Measurements from ENCODE around the gene PSME3IP1. TPM values are rescaled to one million over a fixed set of nuclear protein-coding genes. Genes with fewer than 3 reads are reported as not detected.

The PSME3IP1 gene
- total and polyA plus RNA-seq, 2 experiments from 2014 or later: 78.0 to 105 TPM

DNA sequence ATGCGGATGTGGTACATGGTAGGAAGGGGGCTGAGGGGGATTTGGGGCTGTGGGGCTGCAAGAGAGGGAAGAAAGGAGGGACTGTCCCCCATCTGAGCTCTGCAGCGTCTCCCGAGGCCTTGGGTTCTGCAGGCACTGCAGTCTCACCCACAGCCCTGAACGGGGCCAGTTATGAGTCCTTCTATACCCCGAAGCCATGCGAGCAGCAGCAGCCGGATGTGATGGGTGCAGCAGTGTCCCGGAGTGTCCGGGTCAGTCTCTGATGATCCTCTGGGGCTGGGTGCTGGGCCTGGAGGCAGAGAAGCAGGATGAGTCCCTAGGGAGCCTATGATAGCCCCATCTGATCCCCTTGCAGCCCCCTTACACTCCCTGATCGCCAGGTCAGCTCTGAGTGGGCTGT lies 52.0 kb downstream of the PSME3IP1 start:
- Mint-ChIP-seq H3K36me3 (ENCODE audit: low read depth) (no peaks in the 10 kb centered on the region), H3K27me3 (ENCODE audit: insufficient read depth, low read depth, poor library complexity) (peaks cover 14% of the 10 kb centered on the region), H3K27ac (no peak overlapping the region), H3K4me1 (peaks cover 9% of the 10 kb centered on the region), H3K9me3 (no peaks in the 10 kb centered on the region; the same call in 2 of the 3 replicates), H3K4me3 (no peak overlapping the region)
- H3K27me3 ChIP-seq (ENCODE audit: insufficient read depth): no peaks in the 10 kb centered on the region
- ATAC-seq (no peak), DNase-seq (ENCODE audit: low spot score) (no peak)
- H3K4me1 ChIP-seq (ENCODE audit: insufficient read depth): no peaks in the 10 kb centered on the region
- no peaks in the 10 kb centered on the region for H3F3A ChIP-seq (replicated peaks; ENCODE audit: low read depth)
- H3K4me2 ChIP-seq: no peak overlapping the region
- TF ChIP-seq, protein P1, sequence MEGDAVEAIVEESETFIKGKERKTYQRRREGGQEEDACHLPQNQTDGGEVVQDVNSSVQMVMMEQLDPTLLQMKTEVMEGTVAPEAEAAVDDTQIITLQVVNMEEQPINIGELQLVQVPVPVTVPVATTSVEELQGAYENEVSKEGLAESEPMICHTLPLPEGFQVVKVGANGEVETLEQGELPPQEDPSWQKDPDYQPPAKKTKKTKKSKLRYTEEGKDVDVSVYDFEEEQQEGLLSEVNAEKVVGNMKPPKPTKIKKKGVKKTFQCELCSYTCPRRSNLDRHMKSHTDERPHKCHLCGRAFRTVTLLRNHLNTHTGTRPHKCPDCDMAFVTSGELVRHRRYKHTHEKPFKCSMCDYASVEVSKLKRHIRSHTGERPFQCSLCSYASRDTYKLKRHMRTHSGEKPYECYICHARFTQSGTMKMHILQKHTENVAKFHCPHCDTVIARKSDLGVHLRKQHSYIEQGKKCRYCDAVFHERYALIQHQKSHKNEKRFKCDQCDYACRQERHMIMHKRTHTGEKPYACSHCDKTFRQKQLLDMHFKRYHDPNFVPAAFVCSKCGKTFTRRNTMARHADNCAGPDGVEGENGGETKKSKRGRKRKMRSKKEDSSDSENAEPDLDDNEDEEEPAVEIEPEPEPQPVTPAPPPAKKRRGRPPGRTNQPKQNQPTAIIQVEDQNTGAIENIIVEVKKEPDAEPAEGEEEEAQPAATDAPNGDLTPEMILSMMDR (conservative IDR thresholded peaks at IDR 0.05; ENCODE audit: low read depth in 2 of 2): no peak
- TF ChIP-seq JUNB (IDR thresholded peaks at IDR 0.05; ENCODE audit: unreplicated experiment) (no peak), STAT1 (IDR thresholded peaks at IDR 0.05; ENCODE audit: unreplicated experiment) (no peak), EZH2phosphoT487 (IDR thresholded peaks at IDR 0.05; ENCODE audit: unreplicated experiment) (no peak), CREB1 (CRISPR knock-in tag; IDR thresholded peaks at IDR 0.05; ENCODE audit: low read depth) (no peak), POLR2AphosphoS5 (IDR thresholded peaks at IDR 0.05; ENCODE audit: low read depth) (no peak)
- TF ChIP-seq, protein P2, sequence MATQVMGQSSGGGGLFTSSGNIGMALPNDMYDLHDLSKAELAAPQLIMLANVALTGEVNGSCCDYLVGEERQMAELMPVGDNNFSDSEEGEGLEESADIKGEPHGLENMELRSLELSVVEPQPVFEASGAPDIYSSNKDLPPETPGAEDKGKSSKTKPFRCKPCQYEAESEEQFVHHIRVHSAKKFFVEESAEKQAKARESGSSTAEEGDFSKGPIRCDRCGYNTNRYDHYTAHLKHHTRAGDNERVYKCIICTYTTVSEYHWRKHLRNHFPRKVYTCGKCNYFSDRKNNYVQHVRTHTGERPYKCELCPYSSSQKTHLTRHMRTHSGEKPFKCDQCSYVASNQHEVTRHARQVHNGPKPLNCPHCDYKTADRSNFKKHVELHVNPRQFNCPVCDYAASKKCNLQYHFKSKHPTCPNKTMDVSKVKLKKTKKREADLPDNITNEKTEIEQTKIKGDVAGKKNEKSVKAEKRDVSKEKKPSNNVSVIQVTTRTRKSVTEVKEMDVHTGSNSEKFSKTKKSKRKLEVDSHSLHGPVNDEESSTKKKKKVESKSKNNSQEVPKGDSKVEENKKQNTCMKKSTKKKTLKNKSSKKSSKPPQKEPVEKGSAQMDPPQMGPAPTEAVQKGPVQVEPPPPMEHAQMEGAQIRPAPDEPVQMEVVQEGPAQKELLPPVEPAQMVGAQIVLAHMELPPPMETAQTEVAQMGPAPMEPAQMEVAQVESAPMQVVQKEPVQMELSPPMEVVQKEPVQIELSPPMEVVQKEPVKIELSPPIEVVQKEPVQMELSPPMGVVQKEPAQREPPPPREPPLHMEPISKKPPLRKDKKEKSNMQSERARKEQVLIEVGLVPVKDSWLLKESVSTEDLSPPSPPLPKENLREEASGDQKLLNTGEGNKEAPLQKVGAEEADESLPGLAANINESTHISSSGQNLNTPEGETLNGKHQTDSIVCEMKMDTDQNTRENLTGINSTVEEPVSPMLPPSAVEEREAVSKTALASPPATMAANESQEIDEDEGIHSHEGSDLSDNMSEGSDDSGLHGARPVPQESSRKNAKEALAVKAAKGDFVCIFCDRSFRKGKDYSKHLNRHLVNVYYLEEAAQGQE (IDR thresholded peaks at IDR 0.05; ENCODE audit: unreplicated experiment): no peak
- no peaks in the 10 kb centered on the region for H3K79me2 ChIP-seq (replicated peaks; ENCODE audit: insufficient read depth)
- H3K27ac ChIP-seq (ENCODE audit: low read depth): no peak overlapping the region
- no peak overlapping the region for H2AFZ ChIP-seq
- H4K20me1 ChIP-seq (replicated peaks; ENCODE audit: insufficient read depth): no peaks in the 10 kb centered on the region
- no peak overlapping the region for H3K4me3 ChIP-seq
- H3K36me3 ChIP-seq (ENCODE audit: insufficient read depth): no peaks in the 10 kb centered on the region
- no peaks in the 10 kb centered on the region for H3K9me2 ChIP-seq (ENCODE audit: insufficient read depth)

DNA sequence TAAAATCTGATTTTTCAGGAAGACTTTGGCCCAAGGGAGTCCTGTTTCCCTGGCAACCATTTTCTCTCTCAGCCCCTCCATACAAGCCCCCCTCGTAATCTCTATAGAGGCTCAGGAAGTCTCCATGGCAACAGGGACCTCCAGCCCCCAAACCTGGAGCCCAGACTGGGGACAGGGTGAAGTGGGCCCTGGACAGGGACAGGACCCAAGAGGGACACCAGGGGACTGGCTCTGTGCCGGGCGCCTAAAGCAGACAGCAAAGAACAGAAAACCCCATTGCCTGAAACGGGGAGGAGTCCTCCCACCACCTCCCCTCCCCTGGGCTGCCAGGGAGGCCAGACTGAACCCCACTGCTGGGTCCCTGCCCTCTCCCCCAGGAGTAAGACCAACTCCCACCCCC lies 52.8 kb downstream of the PSME3IP1 start:
- no peaks in the 10 kb centered on the region for H3K36me3 Mint-ChIP-seq (ENCODE audit: low read depth)
- no peaks in the 10 kb centered on the region; the same call in 2 of the 3 replicates for H3K9me3 Mint-ChIP-seq
- Histone ChIP-seq H3K9me2 (ENCODE audit: insufficient read depth) (no peaks in the 10 kb centered on the region), H3K4me1 (ENCODE audit: insufficient read depth) (no peaks in the 10 kb centered on the region), H4K20me1 (replicated peaks; ENCODE audit: insufficient read depth) (no peaks in the 10 kb centered on the region), H3K79me2 (replicated peaks; ENCODE audit: insufficient read depth) (no peaks in the 10 kb centered on the region), H3K4me2 (no peak overlapping the region), H3K36me3 (ENCODE audit: insufficient read depth) (no peaks in the 10 kb centered on the region), H3F3A (replicated peaks; ENCODE audit: low read depth) (no peaks in the 10 kb centered on the region), H2AFZ (no peak overlapping the region), H3K4me3 (no peak overlapping the region), H3K27me3 (ENCODE audit: insufficient read depth) (no peaks in the 10 kb centered on the region), H3K27ac (ENCODE audit: low read depth) (no peak overlapping the region)
- peaks cover 14% of the 10 kb centered on the region for H3K27me3 Mint-ChIP-seq (ENCODE audit: insufficient read depth, low read depth, poor library complexity)
- peaks cover 9% of the 10 kb centered on the region for H3K4me1 Mint-ChIP-seq
- no peak for DNase-seq (ENCODE audit: low spot score)
- ATAC-seq: no peak
- no peak overlapping the region for H3K27ac Mint-ChIP-seq
- no peak overlapping the region for H3K4me3 Mint-ChIP-seq
- TF ChIP-seq, protein P2 (IDR thresholded peaks at IDR 0.05; ENCODE audit: unreplicated experiment): no peak
- no peak for TF ChIP-seq NANOG (IDR thresholded peaks at IDR 0.05; ENCODE audit: borderline replicate concordance)
- TF ChIP-seq POLR2AphosphoS5 (IDR thresholded peaks at IDR 0.05; ENCODE audit: low read depth): no peak
- no peak for TF ChIP-seq CREB1 (CRISPR knock-in tag; IDR thresholded peaks at IDR 0.05; ENCODE audit: low read depth)
- TF ChIP-seq, protein P3, sequence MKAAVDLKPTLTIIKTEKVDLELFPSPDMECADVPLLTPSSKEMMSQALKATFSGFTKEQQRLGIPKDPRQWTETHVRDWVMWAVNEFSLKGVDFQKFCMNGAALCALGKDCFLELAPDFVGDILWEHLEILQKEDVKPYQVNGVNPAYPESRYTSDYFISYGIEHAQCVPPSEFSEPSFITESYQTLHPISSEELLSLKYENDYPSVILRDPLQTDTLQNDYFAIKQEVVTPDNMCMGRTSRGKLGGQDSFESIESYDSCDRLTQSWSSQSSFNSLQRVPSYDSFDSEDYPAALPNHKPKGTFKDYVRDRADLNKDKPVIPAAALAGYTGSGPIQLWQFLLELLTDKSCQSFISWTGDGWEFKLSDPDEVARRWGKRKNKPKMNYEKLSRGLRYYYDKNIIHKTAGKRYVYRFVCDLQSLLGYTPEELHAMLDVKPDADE (IDR thresholded peaks at IDR 0.05): no peak
- no peak for TF ChIP-seq STAT1 (IDR thresholded peaks at IDR 0.05; ENCODE audit: unreplicated experiment)
- TF ChIP-seq JUNB (IDR thresholded peaks at IDR 0.05; ENCODE audit: unreplicated experiment): no peak
- TF ChIP-seq ZNF114 (CRISPR knock-in tag; IDR thresholded peaks at IDR 0.05): no peak
- no peak for TF ChIP-seq EZH2 (IDR thresholded peaks at IDR 0.05; ENCODE audit: low read depth, unreplicated experiment)

All from GM23338 (cell line).